NCI-H1436 treated with DMSO at 0.1 percent for 48 hours (cell line): Measurements from ENCODE around the gene ZNF607.
A peak's percentile ranks its signal among the peaks of the same experiment; 100 is the strongest.
"Not testable (repeated sequence)": the region's sequence is repeated elsewhere in the genome, so short reads cannot be mapped to it uniquely, and the experiment has no call there.

Experiments
- DNase-seq: peaks from one replicate; lab custom pipeline; 2025; lab: John Stamatoyannopoulos, UW

ZNF607 gene

GRCh38 chr19:37719111-37719926 is at the start of gene ZNF607:
Gene ZNF607, minus strand, starts transcription at chr19:37719761. Its CDS starts 8,143 bp downstream, at chr19:37711618.
- peak; percentile 88 for DNase-seq

GRCh38 chr19:37763488-37763887 is 43.9 kb upstream of the ZNF607 start:
- no peak for DNase-seq

- not testable (repeated sequence) for DNase-seq
Measured at GRCh38 chr19:37757683-37758082, 38.1 kb upstream of the ZNF607 start.

- DNase-seq = no peak
Measured at GRCh38 chr19:37738371-37738770, 18.8 kb upstream of the ZNF607 start.

- DNase-seq = no peak
Measured at GRCh38 chr19:37725181-37725580, 5.6 kb upstream of the ZNF607 start.

- no peak for DNase-seq
Measured at GRCh38 chr19:37719927-37720265, 335 bp upstream of the ZNF607 start.

GRCh38 chr19:37718304-37718703 is 1.3 kb downstream of the ZNF607 start:
- no peak for DNase-seq

- DNase-seq = no peak
Measured at GRCh38 chr19:37716140-37716539, 3.4 kb downstream of the ZNF607 start.

- no peak for DNase-seq
Measured at GRCh38 chr19:37706052-37706605, 13.4 kb downstream of the ZNF607 start.

- DNase-seq = no peak
Measured at GRCh38 chr19:37699057-37699456, 20.5 kb downstream of the ZNF607 start.

- no peak for DNase-seq
Measured at GRCh38 chr19:37698216-37698615, 21.3 kb downstream of the ZNF607 start.

GRCh38 chr19:37695144-37695899 is 24.2 kb downstream of the ZNF607 start:
- no peak for DNase-seq

- DNase-seq = no peak
Measured at GRCh38 chr19:37692956-37693620, 26.5 kb downstream of the ZNF607 start.

- DNase-seq = no peak
Measured at GRCh38 chr19:37691881-37692504, 27.6 kb downstream of the ZNF607 start.

GRCh38 chr19:37683520-37683919 is 36.0 kb downstream of the ZNF607 start:
- DNase-seq = no peak

GRCh38 chr19:37669450-37669914 is 50.1 kb downstream of the ZNF607 start:
- DNase-seq = no peak

- not testable (repeated sequence) for DNase-seq
Measured at GRCh38 chr19:37657157-37657556, 62.4 kb downstream of the ZNF607 start.

- peak; percentile 69 for DNase-seq
Measured at GRCh38 chr19:37655689-37656371, 63.7 kb downstream of the ZNF607 start.

- DNase-seq = peak; percentile 34
Measured at GRCh38 chr19:37655301-37655688, 64.3 kb downstream of the ZNF607 start, which contains the start of gene ZFP30. Gene ZFP30, minus strand, starts transcription at chr19:37655465. Its CDS starts 7,643 bp downstream, at chr19:37647822.

- no peak for DNase-seq
Measured at GRCh38 chr19:37654629-37655300, 64.8 kb downstream of the ZNF607 start.

GRCh38 chr19:37654118-37654517 is 65.4 kb downstream of the ZNF607 start:
- no peak for DNase-seq
